ENCODE data around the gene CCNT2.

Gene CCNT2

DNA sequence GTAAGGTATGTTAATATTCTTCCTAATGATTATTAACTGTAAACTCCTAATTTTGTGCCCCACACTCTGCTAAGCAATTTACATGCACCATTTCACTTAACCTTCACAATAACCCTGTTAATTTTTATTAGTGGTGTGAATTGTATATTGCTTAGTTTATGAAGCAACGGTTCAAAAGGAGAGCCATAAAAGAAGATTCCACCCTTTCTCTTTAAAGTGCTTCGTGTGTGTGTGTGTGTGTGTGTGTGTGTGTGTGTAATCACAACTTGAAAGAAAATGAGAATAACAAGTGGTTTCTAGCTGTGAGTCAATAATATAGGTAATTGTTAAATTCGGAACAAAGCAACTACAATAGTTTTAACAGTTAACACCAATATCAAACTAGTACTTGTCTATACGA is 60.6 kb downstream of the CCNT2 start:
- H3K4me1 Mint-ChIP-seq, result no peaks in the 10 kb centered on the region
- H3K4me3 Mint-ChIP-seq, result no peak overlapping the region
- H3K9me3 Mint-ChIP-seq, result peaks cover 10% of the 10 kb centered on the region

DNA sequence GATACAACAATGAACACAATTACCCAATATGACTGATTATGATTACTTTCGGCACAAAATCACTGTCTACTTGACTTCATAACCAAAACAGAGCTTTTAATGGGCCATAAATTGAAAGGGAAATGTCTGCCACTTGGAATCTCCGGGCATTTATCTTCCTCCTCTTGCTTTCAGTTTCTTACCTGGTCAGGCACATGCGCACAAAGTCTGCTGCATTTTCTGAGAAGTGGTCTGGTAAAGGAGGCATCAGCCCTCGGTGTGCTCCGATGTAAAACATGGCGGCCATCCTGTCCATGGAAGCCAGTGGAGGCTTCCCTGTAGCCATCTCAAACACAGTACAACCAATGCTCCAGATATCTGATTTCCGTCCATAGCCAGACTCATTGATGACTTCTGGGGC is 62.0 kb downstream of the CCNT2 start:
- ATAC-seq (no peak), DNase-seq (ENCODE audit: low spot score in 2 of 2) (no peak)
- Mint-ChIP-seq H3K9me3 (peaks cover 5% of the 10 kb centered on the region), H3K4me1 (no peaks in the 10 kb centered on the region), H3K36me3 (no peaks in the 10 kb centered on the region), H3K27ac (no peak overlapping the region), H3K4me3 (no peak overlapping the region)

More for the DNA sequence above, 60.6 kb downstream of the CCNT2 start:
- ATAC-seq (no peak), DNase-seq (ENCODE audit: low spot score in 2 of 2) (no peak)
- Mint-ChIP-seq H3K27ac (no peak overlapping the region), H3K36me3 (no peaks in the 10 kb centered on the region)

DNA sequence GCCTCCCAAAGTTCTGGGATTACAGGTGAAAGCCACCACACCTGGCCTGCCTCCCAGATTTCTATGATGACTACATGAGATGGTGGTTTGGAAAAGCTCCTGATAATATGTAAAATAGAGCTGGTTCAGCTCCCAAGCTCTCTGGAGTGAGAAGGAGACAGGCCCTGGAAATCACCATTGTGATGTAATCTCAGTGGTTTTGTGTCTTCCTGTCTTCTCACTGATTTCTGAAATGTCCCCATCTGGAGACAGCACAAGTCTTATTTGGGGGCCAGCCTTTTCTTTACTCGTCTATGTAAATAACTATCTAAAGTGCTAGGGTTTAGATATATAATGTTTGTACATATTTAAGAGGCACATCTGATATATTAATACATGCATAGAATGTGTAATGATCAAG is 64.0 kb downstream of the CCNT2 start:
- no peak overlapping the region for H3K27ac Mint-ChIP-seq
- DNase-seq (ENCODE audit: low spot score in 2 of 2) (no peak), ATAC-seq (no peak)
- no peak overlapping the region for H3K4me3 Mint-ChIP-seq
- H3K36me3 Mint-ChIP-seq, result no peaks in the 10 kb centered on the region
- no peaks in the 10 kb centered on the region for H3K4me1 Mint-ChIP-seq
- H3K9me3 Mint-ChIP-seq, result peaks cover 5% of the 10 kb centered on the region

DNA sequence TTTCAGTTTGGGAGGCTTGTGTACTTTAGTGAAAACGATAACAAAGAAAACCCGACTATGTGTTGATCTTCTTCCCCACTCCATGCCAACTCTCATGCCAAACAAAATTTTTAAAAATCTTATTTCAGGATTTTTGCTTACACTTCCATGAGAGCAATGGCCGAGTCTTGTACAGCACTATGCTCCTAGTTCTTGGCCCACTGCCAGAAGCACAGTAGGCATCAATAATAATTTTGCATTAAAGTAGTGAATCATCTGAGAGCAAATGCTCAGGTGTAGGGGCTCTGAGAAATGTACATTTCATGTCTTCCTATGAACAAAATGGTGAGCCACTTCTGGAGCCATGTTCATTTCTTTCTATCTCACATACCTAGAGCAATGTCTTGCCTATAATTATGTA is 66.4 kb downstream of the CCNT2 start:
- Mint-ChIP-seq H3K4me1 (no peaks in the 10 kb centered on the region), H3K36me3 (no peaks in the 10 kb centered on the region), H3K4me3 (no peak overlapping the region), H3K27ac (no peak overlapping the region), H3K9me3 (peaks cover 5% of the 10 kb centered on the region)
- no peak for DNase-seq (ENCODE audit: low spot score in 2 of 2)
- ATAC-seq, result no peak

DNA sequence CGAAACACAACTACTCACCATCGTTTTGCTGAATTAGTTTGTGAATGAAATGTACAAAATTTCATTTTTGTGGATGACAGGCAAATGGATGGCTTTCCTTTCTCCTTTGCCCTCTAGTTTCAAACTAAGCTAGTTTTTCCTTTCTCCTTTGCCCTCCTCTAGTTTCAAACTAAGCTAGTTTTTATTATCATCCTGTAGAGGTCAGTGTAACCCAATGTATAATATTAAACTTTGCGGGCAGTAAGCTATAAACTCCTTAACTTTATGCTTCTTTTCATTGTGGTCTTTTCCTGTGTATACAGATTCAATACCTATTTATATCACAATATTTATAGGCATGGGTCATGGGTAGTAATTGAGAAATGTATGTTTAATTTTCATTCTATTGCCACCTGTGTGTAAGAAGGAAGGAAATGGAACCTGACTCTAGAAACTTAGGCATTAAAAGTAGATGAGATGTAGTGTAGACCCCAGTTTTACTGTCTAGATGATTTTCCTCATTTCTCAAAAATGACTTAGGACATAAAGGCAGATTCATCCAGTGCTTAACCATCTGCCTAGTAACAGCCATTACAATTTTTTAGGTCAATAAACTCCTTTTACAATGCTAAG is 70.5 kb downstream of the CCNT2 start:
- no peak for ATAC-seq
- DNase-seq (ENCODE audit: low spot score in 2 of 2), result no peak
- H3K9me3 Mint-ChIP-seq, result peaks cover 2% of the 10 kb centered on the region
- H3K4me3 Mint-ChIP-seq, result no peak overlapping the region
- H3K27ac Mint-ChIP-seq, result no peak overlapping the region
- H3K36me3 Mint-ChIP-seq, result no peaks in the 10 kb centered on the region
- no peaks in the 10 kb centered on the region for H3K4me1 Mint-ChIP-seq

DNA sequence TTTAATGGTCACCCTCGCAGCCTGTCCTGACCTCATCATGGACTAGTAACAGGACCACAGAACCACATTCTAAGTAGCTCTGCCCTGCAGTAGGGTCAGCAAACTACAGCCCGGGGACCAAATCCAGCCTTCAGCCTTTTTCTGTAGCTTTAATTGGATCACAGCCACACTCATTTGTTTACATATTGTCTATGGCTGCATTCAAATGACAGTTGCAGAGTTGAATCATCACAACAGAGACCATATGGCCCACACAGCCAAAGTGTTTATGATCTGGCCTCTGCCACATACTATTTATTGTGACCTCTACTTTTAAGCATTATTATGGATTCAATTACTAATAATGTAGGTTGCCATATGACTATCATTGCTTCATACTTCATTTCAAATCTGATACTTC is 80.9 kb downstream of the CCNT2 start:
- DNase-seq (ENCODE audit: low spot score in 2 of 2) (no peak), ATAC-seq (no peak)
- Mint-ChIP-seq H3K36me3 (no peaks in the 10 kb centered on the region), H3K4me1 (peaks cover 5% of the 10 kb centered on the region), H3K27ac (no peak overlapping the region), H3K9me3 (no peaks in the 10 kb centered on the region), H3K4me3 (no peak overlapping the region)

DNA sequence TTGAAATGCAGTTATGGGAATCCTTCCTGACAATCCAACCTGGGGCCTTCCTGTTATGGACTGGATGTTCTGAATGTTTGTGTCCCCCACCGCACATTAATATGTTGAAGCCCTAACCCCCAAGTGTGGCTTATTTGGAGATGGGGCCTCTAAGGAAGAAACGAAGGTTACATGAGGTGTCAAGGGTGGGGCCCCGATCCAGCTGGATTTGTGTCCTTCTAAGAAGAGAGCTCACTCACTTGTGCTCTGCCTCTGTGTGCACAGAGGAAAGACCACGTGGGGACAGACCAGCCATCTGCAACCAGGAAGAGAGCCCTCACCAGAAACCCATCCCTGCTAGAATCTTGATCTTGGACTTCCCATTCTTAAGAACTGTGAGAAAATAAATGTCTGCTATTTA is 84.2 kb downstream of the CCNT2 start:
- no peak overlapping the region for H3K27ac Mint-ChIP-seq
- H3K4me1 Mint-ChIP-seq, result peaks cover 6% of the 10 kb centered on the region
- no peaks in the 10 kb centered on the region for H3K36me3 Mint-ChIP-seq
- ATAC-seq (no peak), DNase-seq (ENCODE audit: low spot score in 2 of 2) (no peak)
- H3K9me3 Mint-ChIP-seq, result no peaks in the 10 kb centered on the region
- H3K4me3 Mint-ChIP-seq, result no peak overlapping the region

DNA sequence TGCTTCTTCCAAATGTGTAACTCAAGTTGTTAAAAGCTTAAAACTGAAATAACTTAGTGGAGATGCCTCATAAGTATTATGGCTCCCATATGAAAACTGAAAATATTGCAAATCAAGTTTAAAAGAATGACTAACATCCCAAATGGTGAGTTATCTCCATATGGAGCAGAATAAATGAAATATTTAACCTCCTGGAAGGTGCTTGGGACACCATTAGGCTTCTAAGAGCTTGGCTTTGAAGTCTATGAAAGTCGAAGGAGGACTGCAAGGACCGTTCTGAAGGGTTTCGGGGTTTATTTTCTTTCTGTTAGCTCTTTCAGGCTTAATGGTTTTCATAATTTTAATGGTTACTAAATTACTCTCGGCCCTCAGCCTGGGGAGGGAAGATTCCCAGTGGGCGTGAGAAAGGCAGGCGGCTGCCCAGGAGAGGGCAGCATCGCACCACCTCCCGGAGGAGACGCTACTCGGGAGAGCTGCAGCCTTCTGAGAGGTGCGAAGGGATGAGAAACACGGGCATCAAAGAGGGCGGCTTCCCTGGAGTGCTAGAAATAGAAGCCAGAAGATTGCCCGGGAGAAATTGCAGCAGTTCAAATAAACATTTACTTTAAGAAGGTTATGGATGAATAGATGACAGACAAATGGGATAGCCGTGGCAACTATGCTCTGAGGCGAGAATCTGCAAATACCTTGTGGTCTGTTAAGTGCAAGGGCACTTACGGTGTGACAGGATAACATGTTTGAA is 85.6 kb downstream of the CCNT2 start:
- ATAC-seq (peak; percentile 97), DNase-seq (ENCODE audit: low spot score in 2 of 2) (peak; percentile 64 to 78)
- Mint-ChIP-seq H3K4me3 (no peak overlapping the region), H3K9me3 (no peaks in the 10 kb centered on the region), H3K4me1 (peaks cover 6% of the 10 kb centered on the region), H3K36me3 (no peaks in the 10 kb centered on the region), H3K27ac (no peak overlapping the region)

DNA sequence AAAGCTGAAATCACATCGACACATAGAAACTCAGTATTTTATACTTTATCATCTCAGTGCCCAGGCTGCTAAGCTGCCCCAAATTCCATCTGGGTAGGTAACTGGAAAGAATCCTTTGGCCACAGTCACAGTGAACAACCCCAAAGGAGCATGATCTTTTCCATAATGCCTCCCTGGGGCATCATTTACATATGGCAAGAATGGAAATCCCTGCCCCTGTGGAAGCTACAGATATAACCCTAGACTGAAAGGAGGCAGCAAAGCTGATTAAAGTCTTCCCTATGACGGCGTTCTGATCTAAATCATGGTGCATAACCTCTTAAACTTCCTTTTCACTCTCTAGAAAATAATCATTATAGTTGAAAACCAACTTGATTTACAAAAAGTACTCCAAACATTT is 87.1 kb downstream of the CCNT2 start:
- ATAC-seq (no peak), DNase-seq (ENCODE audit: low spot score in 2 of 2) (no peak)
- Mint-ChIP-seq H3K9me3 (no peaks in the 10 kb centered on the region), H3K4me3 (no peak overlapping the region), H3K27ac (no peak overlapping the region), H3K4me1 (peaks cover 16% of the 10 kb centered on the region), H3K36me3 (no peaks in the 10 kb centered on the region)

Measured in stimulated activated effector memory CD8-positive, alpha-beta T cell treated with anti-CD3 and anti-CD28 coated beads, Interleukin-12 subunit alpha, Interleukin-12 subunit beta, amount 100 ng/mL, for 72 hours (primary cell).